ENCODE measurements around the gene CCDC191. TPM values are rescaled to one million over a fixed set of nuclear protein-coding genes. Genes with fewer than 3 reads are reported as not detected.

CCDC191 gene
- total RNA-seq, 3 donors from 2014 or later, result 3.9 to 6.2 (median 5.0) TPM

GRCh38 chr3:114058646-114059045, 2.3 kb upstream of the CCDC191 start:
- peaks cover 8% of the 10 kb centered on the region for H3K4me1 ChIP-seq (ENCODE audit: low read depth)
- ATAC-seq (no peak), DNase-seq (no peak)
- no peak overlapping the region for H3K4me3 ChIP-seq
- no peak for TF ChIP-seq CTCF (IDR thresholded peaks at IDR 0.05)
- intact Hi-C loops (cut with DNase I, micrococcal nuclease), result no loop called here
- no peaks in the 10 kb centered on the region for H3K9me3 ChIP-seq
- no peaks in the 10 kb centered on the region for H3K36me3 ChIP-seq (ENCODE audit: low read depth)

GRCh38 chr3:114057011-114057347, 653 bp upstream of the CCDC191 start:
- Histone ChIP-seq H3K4me3 (peak overlapping the region; percentile 35), H3K4me1 (ENCODE audit: low read depth) (peaks cover 8% of the 10 kb centered on the region), H3K36me3 (ENCODE audit: low read depth) (no peaks in the 10 kb centered on the region), H3K9me3 (no peaks in the 10 kb centered on the region)
- DNase-seq (no peak), ATAC-seq (peak; percentile 6)
- intact Hi-C loops (cut with DNase I, micrococcal nuclease), result no loop called here
- no peak for TF ChIP-seq CTCF (IDR thresholded peaks at IDR 0.05)

- no peak for TF ChIP-seq CTCF (IDR thresholded peaks at IDR 0.05)
Observed at GRCh38 chr3:114052216-114052615, 4.1 kb downstream of the CCDC191 start.

GRCh38 chr3:114043205-114043604, 13.1 kb downstream of the CCDC191 start:
- H3K4me1 ChIP-seq (ENCODE audit: low read depth), result no peaks in the 10 kb centered on the region
- H3K36me3 ChIP-seq (ENCODE audit: low read depth), result no peaks in the 10 kb centered on the region
- TF ChIP-seq CTCF (IDR thresholded peaks at IDR 0.05), result no peak
- ATAC-seq, result no peak
- no peak overlapping the region for H3K4me3 ChIP-seq
- no peak for DNase-seq
- intact Hi-C loops (cut with DNase I, micrococcal nuclease), result no loop called here
- H3K9me3 ChIP-seq, result no peaks in the 10 kb centered on the region

More at GRCh38 chr3:114052216-114052615, 4.1 kb downstream of the CCDC191 start:
- no peak overlapping the region for H3K4me3 ChIP-seq
- no peak for DNase-seq
- peaks cover 5% of the 10 kb centered on the region for H3K4me1 ChIP-seq (ENCODE audit: low read depth)
- intact Hi-C loops (cut with DNase I, micrococcal nuclease), result no loop called here
- no peak for ATAC-seq
- no peaks in the 10 kb centered on the region for H3K9me3 ChIP-seq
- no peaks in the 10 kb centered on the region for H3K36me3 ChIP-seq (ENCODE audit: low read depth)

GRCh38 chr3:114035896-114036295, 20.4 kb downstream of the CCDC191 start:
- Histone ChIP-seq H3K4me3 (no peak overlapping the region), H3K36me3 (ENCODE audit: low read depth) (no peaks in the 10 kb centered on the region), H3K9me3 (no peaks in the 10 kb centered on the region), H3K4me1 (ENCODE audit: low read depth) (no peaks in the 10 kb centered on the region)
- DNase-seq, result no peak
- intact Hi-C loops (cut with DNase I, micrococcal nuclease), result no loop called here
- no peak for ATAC-seq
- TF ChIP-seq CTCF (IDR thresholded peaks at IDR 0.05), result no peak

Measured in mucosa of descending colon (tissue), 3 donors.